Measurements from ENCODE around the gene ATG7. TPM values are rescaled to one million over a fixed set of nuclear protein-coding genes. Genes with fewer than 3 reads are reported as not detected.

Gene ATG7
- total and polyA plus RNA-seq, 10 of the 15 experiments (the other 5 are each of a cell fraction or from before 2014, with no cell fraction given) = 13.5 to 49.5 (median 26.4) TPM

DNA sequence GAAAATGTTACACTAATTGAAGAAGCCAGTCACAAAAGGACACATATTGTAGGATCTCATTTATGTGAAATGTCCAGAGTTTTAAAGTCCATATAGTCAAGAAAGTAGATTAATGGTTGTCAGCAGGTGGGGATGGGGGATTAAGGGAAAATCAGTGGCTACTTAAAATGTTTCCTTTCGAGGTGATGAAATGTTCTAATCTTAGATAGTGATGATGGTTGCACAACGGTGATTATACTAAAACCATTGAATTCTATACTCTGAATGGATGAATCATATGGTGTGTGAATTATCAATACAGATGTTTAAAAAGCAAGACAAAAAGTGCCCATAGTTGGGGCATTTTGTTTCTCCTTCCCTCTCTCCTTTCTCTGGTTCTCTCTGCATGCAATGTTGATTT lies 164.6 kb downstream of the ATG7 start:
- Histone ChIP-seq H3K27ac (ENCODE audit: control insufficient read depth, insufficient read depth) (no peak overlapping the region), H3K9me3 (replicated peaks; ENCODE audit: control insufficient read depth, insufficient read depth, low read length) (no peaks in the 10 kb centered on the region), H2AFZ (ENCODE audit: control insufficient read depth, low read depth, low read length) (no peak overlapping the region), H3K9ac (ENCODE audit: control insufficient read depth, insufficient read depth, low read length) (no peak overlapping the region), H3K4me2 (ENCODE audit: control insufficient read depth, insufficient read depth) (no peak overlapping the region), H3K27me3 (replicated peaks in 1 of 2; ENCODE audit: control insufficient read depth in 2 of 2, insufficient read depth in 2 of 2, low read length in 1 of 2) (no peaks in the 10 kb centered on the region), H4K20me1 (ENCODE audit: control insufficient read depth, insufficient read depth) (no peaks in the 10 kb centered on the region), H3K79me2 (ENCODE audit: control insufficient read depth, insufficient read depth, low read length) (no peaks in the 10 kb centered on the region), H3K4me1 (ENCODE audit: control insufficient read depth, insufficient read depth, low read length) (no peaks in the 10 kb centered on the region), H3K36me3 (ENCODE audit: control insufficient read depth in 2 of 2, insufficient read depth in 2 of 2, low read length in 1 of 2) (peaks cover 0 to 2% of the 10 kb centered on the region in 2 experiments; a peak in 1 of 4 replicates), H3K4me3 (no peak overlapping the region)
- intact Hi-C loops (cut with micrococcal nuclease; ENCODE audit: unreplicated experiment) (no loop called here), in situ Hi-C loops (cut with MboI) (no loop called here)
- SMC1A ChIA-PET (ENCODE audit: uncharacterized antibody, unreplicated experiment) = no interaction called here
- RAD21 ChIA-PET (ENCODE audit: unreplicated experiment) = no interaction called here
- WGBS (ENCODE audit: insufficient coverage, insufficient replicate concordance, low lambda C conversion rate, missing lambda C conversion rate) = 70% methylated on average over 2 of the region's 2 CpGs
- POLR2A ChIA-PET = no interaction called here
- CTCF ChIA-PET = interaction anchor here (1.7 kb wide), 1 partner anchor 15 kb away, joined by 3 read pairs; no protein-coding TSS in a partner anchor
- ATAC-seq (no peak), FAIRE-seq (no peak), DNase-seq (ENCODE audit: low read depth, low spot score) (no peak)
- BruUV-seq (replicated peaks) = no TSS peak
- TF ChIP-seq ESRRA (IDR thresholded peaks at IDR 0.05; ENCODE audit: low read length) (no peak), SUZ12 (IDR thresholded peaks at IDR 0.05; ENCODE audit: unreplicated experiment) (no peak), HCFC1 (IDR thresholded peaks at IDR 0.05; ENCODE audit: low read length) (no peak)
- TF ChIP-seq, protein P1, sequence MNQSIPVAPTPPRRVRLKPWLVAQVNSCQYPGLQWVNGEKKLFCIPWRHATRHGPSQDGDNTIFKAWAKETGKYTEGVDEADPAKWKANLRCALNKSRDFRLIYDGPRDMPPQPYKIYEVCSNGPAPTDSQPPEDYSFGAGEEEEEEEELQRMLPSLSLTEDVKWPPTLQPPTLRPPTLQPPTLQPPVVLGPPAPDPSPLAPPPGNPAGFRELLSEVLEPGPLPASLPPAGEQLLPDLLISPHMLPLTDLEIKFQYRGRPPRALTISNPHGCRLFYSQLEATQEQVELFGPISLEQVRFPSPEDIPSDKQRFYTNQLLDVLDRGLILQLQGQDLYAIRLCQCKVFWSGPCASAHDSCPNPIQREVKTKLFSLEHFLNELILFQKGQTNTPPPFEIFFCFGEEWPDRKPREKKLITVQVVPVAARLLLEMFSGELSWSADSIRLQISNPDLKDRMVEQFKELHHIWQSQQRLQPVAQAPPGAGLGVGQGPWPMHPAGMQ (IDR thresholded peaks at IDR 0.05; ENCODE audit: borderline replicate concordance) = no peak

DNA sequence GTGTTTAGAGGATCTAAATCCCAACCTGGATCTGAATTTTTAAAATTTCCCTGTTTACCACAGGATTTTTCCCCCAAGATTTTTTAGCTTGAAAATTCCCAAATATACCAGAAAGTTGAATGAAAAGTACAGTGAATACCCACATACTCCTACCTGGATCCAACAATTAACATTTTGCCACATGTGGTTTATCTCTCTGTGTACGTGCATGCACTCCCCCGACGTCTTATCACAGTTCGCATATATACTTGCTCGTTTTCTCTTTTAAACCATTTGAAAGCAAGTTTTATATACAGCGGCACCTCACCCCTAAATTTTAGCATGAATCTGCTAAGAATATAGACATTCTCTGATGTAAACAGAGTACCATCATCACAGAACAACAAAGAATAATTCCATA lies 165.3 kb downstream of the ATG7 start:
- ATAC-seq = no peak
- FAIRE-seq = no peak
- no peaks in the 10 kb centered on the region for H4K20me1 ChIP-seq (ENCODE audit: control insufficient read depth, insufficient read depth)
- H3K79me2 ChIP-seq (ENCODE audit: control insufficient read depth, insufficient read depth, low read length) = no peaks in the 10 kb centered on the region
- no peaks in the 10 kb centered on the region for H3K4me1 ChIP-seq (ENCODE audit: control insufficient read depth, insufficient read depth, low read length)
- BruUV-seq (replicated peaks) = no TSS peak
- SMC1A ChIA-PET (ENCODE audit: uncharacterized antibody, unreplicated experiment) = no interaction called here
- H3K27ac ChIP-seq (ENCODE audit: control insufficient read depth, insufficient read depth) = no peak overlapping the region
- no peak overlapping the region for H3K4me3 ChIP-seq
- in situ Hi-C loops (cut with MboI) = no loop called here
- no peaks in the 10 kb centered on the region for H3K27me3 ChIP-seq (replicated peaks in 1 of 2; ENCODE audit: control insufficient read depth in 2 of 2, insufficient read depth in 2 of 2, low read length in 1 of 2)
- H3K36me3 ChIP-seq (ENCODE audit: control insufficient read depth in 2 of 2, insufficient read depth in 2 of 2, low read length in 1 of 2) = peaks cover 0 to 2% of the 10 kb centered on the region in 2 experiments; a peak in 1 of 4 replicates
- H3K4me2 ChIP-seq (ENCODE audit: control insufficient read depth, insufficient read depth) = no peak overlapping the region
- no peak overlapping the region for H2AFZ ChIP-seq (ENCODE audit: control insufficient read depth, low read depth, low read length)
- POLR2A ChIA-PET = no interaction called here
- H3K9ac ChIP-seq (ENCODE audit: control insufficient read depth, insufficient read depth, low read length) = no peak overlapping the region
- intact Hi-C loops (cut with micrococcal nuclease; ENCODE audit: unreplicated experiment) = no loop called here
- H3K9me3 ChIP-seq (replicated peaks; ENCODE audit: control insufficient read depth, insufficient read depth, low read length) = no peaks in the 10 kb centered on the region
- DNase-seq (ENCODE audit: low read depth, low spot score) = no peak
- RAD21 ChIA-PET (ENCODE audit: unreplicated experiment) = no interaction called here
- CTCF ChIA-PET = interaction anchor here (1.7 kb wide), 1 partner anchor 15 kb away, joined by 3 read pairs; no protein-coding TSS in a partner anchor
- WGBS (ENCODE audit: insufficient coverage, insufficient replicate concordance, low lambda C conversion rate, missing lambda C conversion rate) = 99% methylated on average over 6 of the region's 6 CpGs
- TF ChIP-seq DPF2 (IDR thresholded peaks at IDR 0.05) (no peak), ZZZ3 (IDR thresholded peaks at IDR 0.05; ENCODE audit: control insufficient read depth, insufficient read length, low read depth) (no peak), TCF3 (IDR thresholded peaks at IDR 0.05; ENCODE audit: borderline replicate concordance, insufficient read depth, low read depth, low read length) (no peak), STAT3 (IDR thresholded peaks at IDR 0.05; ENCODE audit: low read depth, low read length) (no peak), SREBF2 (IDR thresholded peaks at IDR 0.05; ENCODE audit: low read length) (no peak), PAX8 (IDR thresholded peaks at IDR 0.05) (no peak), NBN (IDR thresholded peaks at IDR 0.05) (no peak), ZNF207 (IDR thresholded peaks at IDR 0.05; ENCODE audit: borderline replicate concordance) (no peak), BACH1 (IDR thresholded peaks at IDR 0.05; ENCODE audit: borderline replicate concordance) (no peak), CHD2 (IDR thresholded peaks at IDR 0.05; ENCODE audit: borderline replicate concordance, low read depth, low read length) (no peak), RUNX3 (IDR thresholded peaks at IDR 0.05; ENCODE audit: low read length) (no peak)
- TF ChIP-seq, protein P2, sequence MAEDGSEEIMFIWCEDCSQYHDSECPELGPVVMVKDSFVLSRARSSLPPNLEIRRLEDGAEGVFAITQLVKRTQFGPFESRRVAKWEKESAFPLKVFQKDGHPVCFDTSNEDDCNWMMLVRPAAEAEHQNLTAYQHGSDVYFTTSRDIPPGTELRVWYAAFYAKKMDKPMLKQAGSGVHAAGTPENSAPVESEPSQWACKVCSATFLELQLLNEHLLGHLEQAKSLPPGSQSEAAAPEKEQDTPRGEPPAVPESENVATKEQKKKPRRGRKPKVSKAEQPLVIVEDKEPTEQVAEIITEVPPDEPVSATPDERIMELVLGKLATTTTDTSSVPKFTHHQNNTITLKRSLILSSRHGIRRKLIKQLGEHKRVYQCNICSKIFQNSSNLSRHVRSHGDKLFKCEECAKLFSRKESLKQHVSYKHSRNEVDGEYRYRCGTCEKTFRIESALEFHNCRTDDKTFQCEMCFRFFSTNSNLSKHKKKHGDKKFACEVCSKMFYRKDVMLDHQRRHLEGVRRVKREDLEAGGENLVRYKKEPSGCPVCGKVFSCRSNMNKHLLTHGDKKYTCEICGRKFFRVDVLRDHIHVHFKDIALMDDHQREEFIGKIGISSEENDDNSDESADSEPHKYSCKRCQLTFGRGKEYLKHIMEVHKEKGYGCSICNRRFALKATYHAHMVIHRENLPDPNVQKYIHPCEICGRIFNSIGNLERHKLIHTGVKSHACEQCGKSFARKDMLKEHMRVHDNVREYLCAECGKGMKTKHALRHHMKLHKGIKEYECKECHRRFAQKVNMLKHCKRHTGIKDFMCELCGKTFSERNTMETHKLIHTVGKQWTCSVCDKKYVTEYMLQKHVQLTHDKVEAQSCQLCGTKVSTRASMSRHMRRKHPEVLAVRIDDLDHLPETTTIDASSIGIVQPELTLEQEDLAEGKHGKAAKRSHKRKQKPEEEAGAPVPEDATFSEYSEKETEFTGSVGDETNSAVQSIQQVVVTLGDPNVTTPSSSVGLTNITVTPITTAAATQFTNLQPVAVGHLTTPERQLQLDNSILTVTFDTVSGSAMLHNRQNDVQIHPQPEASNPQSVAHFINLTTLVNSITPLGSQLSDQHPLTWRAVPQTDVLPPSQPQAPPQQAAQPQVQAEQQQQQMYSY (CRISPR knock-in tag; IDR thresholded peaks at IDR 0.05) = no peak
